Measurements from ENCODE around the gene ABHD13.
"Not testable (repeated sequence)": the region's sequence is repeated elsewhere in the genome, so short reads cannot be mapped to it uniquely, and the experiment has no call there.

The ABHD13 gene

GRCh38 chr13:108225440-108225839 lies 7.2 kb downstream of the ABHD13 start:
- DNase-seq = no peak

GRCh38 chr13:108226184-108226583 lies 8.0 kb downstream of the ABHD13 start:
- DNase-seq = no peak

- no peak for DNase-seq
Observed at GRCh38 chr13:108227651-108228272, 9.6 kb downstream of the ABHD13 start.

- DNase-seq = no peak
Observed at GRCh38 chr13:108230377-108230776, 12.2 kb downstream of the ABHD13 start.

- DNase-seq = no peak
Observed at GRCh38 chr13:108249150-108249549, 31.0 kb downstream of the ABHD13 start.

GRCh38 chr13:108257248-108257647 lies 39.1 kb downstream of the ABHD13 start:
- DNase-seq = no peak

- DNase-seq = no peak
Observed at GRCh38 chr13:108263621-108264355, 45.6 kb downstream of the ABHD13 start.

- no peak for DNase-seq
Observed at GRCh38 chr13:108266321-108266990, 48.3 kb downstream of the ABHD13 start.

- DNase-seq = no peak
Observed at GRCh38 chr13:108267347-108267746, 49.2 kb downstream of the ABHD13 start.

DNA sequence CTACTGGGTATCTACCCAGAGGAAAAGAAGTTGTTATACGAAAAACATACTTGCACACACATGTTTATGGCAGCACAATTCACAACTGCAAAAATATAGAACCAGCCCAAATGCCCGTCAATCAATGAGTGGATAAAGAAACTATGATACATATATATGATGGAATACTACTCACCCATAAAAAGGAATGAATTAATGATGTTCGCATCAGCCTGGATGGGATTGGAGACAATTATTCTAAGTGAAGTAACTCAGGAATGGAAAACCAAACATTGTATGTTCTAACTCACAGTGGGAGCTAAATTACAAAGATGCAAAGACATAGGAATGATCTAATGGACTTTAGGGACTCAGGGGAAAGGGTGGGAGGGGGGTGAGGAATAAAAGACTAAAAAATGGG lies 49.7 kb downstream of the ABHD13 start:
- not testable (repeated sequence) for DNase-seq

GRCh38 chr13:108268466-108269112 lies 50.4 kb downstream of the ABHD13 start:
- no peak for DNase-seq

- peak; percentile 51 for DNase-seq
Observed at GRCh38 chr13:108269601-108270328, 51.6 kb downstream of the ABHD13 start, which contains the start of gene TNFSF13B. TSS of gene TNFSF13B (plus strand) at chr13:108269718. CDS start at chr13:108269896, 178 bp downstream.

- DNase-seq = no peak
Observed at GRCh38 chr13:108270442-108270841, 52.2 kb downstream of the ABHD13 start.

GRCh38 chr13:108272333-108272732 lies 54.1 kb downstream of the ABHD13 start:
- no peak for DNase-seq

DNA sequence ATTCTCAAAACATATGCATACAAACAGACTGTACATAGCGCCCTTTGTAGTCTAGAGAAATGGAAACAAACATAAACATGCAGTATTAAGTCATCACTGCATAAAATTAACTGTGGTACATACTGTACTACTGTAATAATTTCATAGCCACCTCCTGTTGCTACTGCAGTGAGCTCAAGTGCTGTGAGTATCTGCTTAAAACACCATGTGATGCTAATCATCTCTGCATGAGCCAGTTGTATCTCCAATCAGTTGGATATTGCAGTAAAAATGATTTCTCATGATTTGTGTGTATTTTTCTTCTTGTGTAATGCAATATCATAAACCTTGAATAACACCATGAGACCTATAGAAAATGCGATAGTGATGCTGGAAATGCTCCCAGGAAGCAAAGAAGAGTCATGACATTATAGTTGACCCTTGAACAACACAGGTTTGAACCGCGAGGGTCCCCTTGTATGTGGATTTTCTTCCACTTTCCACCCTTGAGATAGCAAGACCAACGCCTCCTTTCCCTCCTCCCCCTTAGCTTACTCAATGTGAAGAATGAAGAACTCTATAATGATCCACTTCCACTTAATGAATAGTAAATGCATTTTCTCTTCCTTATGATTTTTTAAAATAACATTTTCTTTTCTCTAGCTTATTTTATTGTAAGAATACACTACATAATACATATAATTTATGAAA lies 55.4 kb downstream of the ABHD13 start:
- no peak for DNase-seq

DNA sequence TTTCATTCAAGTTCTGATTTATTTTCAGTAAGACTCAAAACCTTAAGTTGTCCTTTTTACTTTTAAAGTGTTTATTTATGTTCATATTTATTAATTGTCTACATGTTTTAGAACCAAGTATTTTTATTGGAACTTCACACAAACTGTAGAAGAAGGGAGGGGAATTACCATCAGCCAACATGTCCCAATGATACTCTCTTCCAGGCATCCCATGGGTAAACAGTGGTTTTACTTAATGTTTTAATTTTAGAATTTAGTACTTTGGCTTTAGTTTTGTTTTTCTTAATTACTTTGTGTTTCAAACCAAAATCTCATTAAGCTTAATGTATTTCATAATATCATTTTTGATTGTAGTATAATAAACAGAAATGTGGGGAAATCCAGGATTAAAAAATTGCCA lies 56.5 kb downstream of the ABHD13 start:
- DNase-seq = no peak

DNA sequence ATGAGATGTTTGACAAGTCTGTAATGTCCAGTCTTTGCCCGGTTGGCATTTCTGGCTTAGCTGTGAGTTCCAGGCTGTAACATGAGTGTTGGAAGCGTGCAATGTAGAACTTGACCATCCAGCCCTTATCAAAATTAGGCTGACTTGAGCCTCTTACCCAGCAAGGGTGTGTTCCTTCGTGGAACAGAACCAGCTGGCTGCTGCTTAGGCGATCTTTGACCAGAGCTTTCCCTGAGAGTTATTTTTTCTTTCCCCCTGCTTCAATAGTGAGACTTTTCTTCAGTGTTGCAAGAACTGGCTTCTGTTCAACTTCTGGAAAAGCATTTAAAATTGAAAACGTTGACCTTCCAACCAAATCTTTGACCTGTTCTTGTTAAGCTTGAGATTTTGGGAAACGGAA lies 57.9 kb downstream of the ABHD13 start:
- DNase-seq = no peak

GRCh38 chr13:108278466-108278865 lies 60.3 kb downstream of the ABHD13 start:
- no peak for DNase-seq

DNA sequence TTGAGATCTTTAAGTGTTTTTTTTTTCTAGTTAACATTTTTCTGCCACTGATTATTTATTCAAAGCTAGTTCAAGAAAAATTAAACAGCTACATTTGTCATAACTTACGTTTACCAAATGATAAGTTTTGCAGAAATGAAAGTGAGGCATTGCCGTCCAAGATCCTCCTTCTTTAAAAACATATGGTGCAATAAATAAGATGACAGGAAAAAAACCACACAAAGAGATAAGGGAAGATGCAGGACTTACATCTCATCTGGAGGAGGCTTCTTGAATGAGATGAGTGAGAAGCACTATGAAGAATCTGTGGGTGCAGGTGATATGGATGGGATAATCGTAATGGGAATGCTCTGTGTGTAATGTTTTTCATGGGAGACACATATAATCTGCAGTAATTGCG lies 63.7 kb downstream of the ABHD13 start:
- DNase-seq = no peak

- no peak for DNase-seq
Observed at GRCh38 chr13:108283110-108283509, 64.9 kb downstream of the ABHD13 start.

Measured in stimulated activated CD4-positive, alpha-beta T cell treated with anti-CD3 and anti-CD28 coated beads, Interleukin-4, amount 100 ng/mL, for 1 hour (primary cell).